A549 treated with RU486 at 1 μM for 4 hours (cell line): ENCODE results near the gene UGT2B17. TPM values are rescaled to one million over a fixed set of nuclear protein-coding genes. Genes with fewer than 3 reads are reported as not detected.

ENCODE experiments used
- total RNA-seq: library from RNA; stranded (reverse); fragments of 200-300 nt; extraction: Qiagen RNA extraction; gene quantifications from 5 replicates; pipeline ENCODE4 v1.2.3, GENCODE V29; 2022; ENCODE audit warnings: low read depth

Gene UGT2B17
- not detected in 5 replicates for total RNA-seq

DNA sequence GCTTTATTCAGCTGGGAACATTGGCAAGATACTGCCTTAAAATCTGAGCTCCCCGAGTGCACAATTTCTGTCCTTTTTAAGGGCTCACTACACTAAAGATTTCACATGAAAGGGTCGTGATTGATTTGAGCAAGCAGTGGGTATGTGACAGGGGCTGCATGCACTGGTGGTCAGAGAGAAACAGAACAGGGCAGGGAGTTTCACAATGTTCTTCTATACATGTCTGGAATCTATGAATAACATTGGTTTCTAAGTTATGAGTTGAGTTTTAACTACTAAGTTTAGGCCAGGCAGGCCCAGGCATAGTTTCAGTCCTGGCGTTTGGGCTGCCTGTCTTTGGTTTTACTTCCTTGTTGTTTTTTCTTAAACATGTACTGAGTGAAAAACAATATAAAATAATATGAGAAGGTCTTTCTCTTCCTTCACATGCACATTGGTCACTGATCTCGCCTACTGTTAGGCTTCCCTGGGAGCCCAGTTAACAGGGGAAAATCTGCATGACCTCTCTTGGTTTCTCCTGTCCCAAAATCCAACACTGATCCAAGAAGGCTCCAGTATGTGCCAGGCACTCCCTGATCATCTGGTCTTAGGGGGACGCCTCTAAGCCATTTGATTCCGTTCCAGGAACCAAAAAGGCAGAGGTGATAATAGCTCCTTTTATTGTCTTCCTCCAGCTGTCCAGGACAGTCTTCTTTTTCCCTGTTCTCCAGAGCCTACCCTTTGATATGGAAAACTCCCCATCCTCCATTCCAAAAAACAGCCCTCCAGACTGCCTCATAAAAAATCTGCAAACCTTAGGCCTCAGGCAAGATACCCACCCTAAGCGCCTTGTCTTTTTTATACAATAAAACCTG lies at the start of gene UGT2B17:
TSS of gene UGT2B17 (minus strand) at position 51 of the 854 bp plus-strand sequence. CDS start 7,838 bp downstream, outside the sequence.

Other genes starting within 250 kb of the UGT2B17 start
- gene YTHDC1, start 226.2 kb downstream of the UGT2B17 start, total RNA-seq, result 25.8 to 41.2 TPM (median 34.1 TPM) in 5 replicates
- not detected in 5 replicates for gene TMPRSS11E, start 128.9 kb downstream of the UGT2B17 start, total RNA-seq
- gene UGT2B15, start 94.3 kb upstream of the UGT2B17 start, total RNA-seq, result 0.09 to 0.13 TPM in 2 of 5 replicates, not detected in the others
- not detected in 5 replicates for gene UGT2B10, start 239.7 kb upstream of the UGT2B17 start, total RNA-seq